ENCODE data around the gene CENPO.

- TF ChIP-seq CTCF (IDR thresholded peaks at IDR 0.05; ENCODE audit: poor library complexity) = no peak
- no peak for TF ChIP-seq EZH2phosphoT487 (IDR thresholded peaks at IDR 0.05; ENCODE audit: low read depth, severe bottlenecking, unreplicated experiment)
Measured at GRCh38 chr2:24870440-24870839, 77.2 kb downstream of the CENPO start.
